HG03064 (cell line): ENCODE results near the gene CD47.
A peak's percentile ranks its signal among the peaks of the same experiment; 100 is the strongest.

Experiments
- ATAC-seq: cut with Tn5 transposase; IDR thresholded peaks from one replicate; pipeline ENCODE4 v1.9.1; 2021; ENCODE audit warnings: low read depth; ENCODE audit not compliant: unreplicated experiment

CD47 gene

DNA sequence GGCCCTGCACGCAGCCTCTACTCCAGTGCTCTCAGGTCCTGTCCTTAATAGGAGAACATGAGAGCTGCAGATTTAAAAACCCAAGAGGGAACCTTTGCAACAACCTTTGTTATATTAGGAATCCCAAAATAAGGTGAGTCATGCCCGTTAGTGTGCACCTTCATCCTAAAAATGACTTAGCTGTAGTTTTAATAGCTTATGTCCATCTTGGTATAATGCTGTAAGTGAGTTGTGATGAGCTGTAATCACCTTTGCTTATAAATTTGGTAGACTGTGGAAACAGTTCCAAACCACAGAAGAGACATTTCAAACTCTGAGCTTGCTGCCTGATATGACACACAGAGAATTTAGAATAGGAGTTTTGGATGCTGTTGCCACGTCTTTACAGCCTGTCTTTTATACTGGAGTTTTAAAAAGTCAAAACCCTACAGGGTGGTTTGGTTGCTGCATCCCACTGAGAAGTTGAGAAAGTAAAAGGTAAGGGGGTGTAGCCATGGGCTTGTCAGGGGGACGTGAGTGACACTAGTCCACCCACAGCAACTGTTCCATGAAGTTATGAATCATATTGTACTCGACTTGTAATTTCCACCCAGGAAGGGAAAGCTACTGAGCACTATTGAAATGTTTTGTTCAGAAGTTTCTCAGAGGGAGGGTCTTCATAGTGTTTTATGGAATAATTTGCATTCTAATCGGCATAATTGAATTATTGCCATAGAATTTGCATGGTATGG lies 27.4 kb upstream of the CD47 start:
- ATAC-seq, result no peak

DNA sequence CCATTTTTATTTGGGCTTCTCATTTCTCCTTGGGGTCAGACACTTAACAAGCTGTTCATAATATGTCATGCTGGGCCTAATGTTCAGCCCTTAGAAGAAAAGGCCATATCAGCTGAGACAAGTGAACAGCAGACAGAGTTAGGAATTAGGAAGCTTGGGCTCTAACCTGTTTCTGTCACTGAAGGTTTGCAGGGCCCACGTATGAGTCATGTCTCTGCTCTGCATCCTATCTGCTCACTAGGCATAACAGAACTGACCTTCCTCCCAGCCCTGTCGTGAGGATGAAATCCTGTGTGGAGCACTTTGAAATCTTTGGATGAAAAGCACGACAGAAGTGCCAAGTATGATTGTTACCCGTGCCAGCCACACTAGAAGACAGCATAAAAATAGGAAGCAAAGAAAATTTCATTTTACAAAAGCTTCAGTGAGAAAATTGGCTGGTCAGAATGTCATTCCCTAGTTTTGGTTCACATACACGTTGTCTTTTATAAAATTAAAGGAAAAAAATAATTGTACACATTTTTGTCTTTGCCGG lies 26.5 kb upstream of the CD47 start:
- no peak for ATAC-seq

DNA sequence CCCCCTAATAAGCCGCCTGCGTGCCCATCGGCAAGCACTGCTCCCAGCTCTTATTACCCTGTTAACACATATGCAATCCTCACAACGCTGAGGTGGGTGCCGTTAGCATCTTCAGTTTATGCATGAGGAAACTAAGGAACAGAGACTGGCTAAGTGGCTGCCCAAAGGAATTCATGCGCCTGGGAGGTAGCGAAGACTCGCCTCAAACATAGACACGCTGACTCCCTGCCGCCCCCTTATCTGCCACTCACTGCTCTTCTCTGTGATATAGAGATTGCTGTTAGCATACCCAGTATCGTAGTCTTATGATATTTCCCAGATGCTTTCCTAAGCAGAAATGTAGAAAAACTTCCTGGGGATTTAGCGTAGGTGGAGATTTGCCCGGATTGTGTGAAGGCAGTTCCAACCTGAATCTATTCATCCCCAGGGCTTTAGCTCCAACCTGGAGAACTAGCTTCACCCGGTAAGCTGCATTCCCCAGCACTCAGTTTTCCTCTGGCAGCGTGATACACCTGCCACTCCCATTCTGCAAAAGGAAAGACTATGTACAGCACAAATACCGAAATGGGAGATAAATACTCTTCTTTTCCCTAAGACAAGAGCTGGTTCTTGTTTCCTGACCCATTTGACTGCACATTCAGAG lies 23.7 kb upstream of the CD47 start:
- no peak for ATAC-seq

DNA sequence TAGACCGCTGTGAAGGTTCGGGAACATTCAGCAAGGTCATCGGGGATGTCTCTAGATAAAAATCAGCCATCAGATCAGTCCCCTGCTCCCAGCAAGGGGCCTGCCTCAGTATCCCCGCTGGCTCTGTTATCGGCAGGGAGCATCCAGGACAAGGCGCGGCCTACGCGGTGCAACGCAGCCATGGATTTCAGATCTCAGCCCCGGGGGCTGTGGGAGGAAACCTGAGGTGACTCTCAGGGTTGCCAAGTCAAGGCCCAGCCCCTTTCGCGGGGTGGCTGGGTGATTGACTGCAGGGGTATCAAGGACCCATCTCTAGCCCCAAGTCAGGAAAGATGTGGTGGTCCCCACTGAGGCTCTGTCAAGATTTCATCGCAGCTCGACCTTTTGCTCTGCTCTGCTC lies 23.1 kb upstream of the CD47 start:
- no peak for ATAC-seq

DNA sequence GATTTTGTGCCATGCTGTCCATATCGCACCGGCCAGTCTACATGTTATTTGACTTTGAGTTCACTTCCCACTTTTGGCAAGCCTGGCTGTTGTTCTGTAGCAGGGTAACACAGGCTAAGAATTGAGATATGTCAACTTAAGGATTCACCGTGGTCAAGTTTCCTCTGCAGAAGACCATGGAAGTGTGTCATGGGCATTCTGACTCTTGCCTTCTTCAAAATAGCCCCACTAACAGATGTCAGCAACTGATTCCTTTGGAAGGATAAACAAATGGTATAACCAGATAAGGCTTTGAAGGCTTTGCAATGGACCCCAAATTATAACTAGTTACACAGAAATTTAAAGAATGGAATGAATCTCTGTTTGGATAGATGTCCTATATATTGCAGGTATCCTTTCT lies 20.1 kb upstream of the CD47 start:
- no peak for ATAC-seq

DNA sequence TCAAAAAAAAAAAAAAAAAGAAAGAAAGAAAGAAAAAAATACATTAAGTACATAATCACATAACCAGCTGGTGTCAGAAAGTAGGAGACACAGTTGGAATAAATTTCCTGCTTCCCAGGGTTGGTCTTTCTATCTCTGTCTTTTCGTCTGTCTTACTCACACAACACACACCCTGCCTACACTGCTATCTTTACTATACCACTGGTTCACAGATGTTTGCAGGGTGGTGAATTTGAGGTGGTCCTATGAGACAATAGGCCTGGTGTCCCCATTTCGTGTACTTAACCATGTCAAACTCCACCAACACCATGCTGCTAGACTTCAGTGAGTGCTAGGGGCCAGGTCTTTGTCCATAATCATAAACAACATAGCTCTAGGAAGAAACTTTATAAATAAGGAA lies 17.6 kb upstream of the CD47 start:
- no peak for ATAC-seq

DNA sequence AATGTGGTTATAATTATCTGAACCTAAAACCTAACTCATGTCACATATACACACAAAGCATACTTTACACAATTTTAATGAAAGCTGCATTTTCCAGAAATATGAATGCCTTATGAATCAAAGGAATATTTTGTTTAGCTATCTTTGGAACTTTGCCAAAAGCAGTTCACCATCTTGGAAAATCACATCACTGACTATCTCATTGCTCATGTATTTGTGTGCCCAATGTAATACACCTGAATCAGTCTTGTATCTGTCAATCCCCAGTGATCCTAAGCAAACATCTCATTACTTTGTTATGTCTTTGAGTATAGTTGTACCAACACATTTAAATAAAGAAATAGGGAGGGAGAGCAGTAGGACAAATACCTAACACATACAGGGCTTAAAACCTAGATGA lies 15.6 kb upstream of the CD47 start:
- ATAC-seq, result no peak

DNA sequence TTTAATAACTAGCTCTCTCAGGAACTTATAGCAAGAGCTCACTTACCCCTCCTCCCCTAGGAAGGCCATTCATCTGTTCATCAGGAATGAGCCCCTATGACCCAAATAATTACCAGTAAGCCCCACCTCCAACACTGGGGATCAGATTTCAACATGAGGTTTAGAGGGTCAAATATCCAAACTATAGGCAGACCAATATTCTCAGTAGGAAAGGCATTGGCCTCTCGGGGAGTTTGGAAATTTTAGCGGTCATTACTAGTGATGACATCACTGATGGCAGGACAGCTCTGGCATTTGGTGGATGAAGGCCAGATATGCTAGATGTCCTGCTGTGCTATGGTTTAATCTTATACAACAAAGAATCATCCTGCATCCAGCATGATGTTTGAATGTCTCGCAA lies 15.2 kb upstream of the CD47 start:
- no peak for ATAC-seq

DNA sequence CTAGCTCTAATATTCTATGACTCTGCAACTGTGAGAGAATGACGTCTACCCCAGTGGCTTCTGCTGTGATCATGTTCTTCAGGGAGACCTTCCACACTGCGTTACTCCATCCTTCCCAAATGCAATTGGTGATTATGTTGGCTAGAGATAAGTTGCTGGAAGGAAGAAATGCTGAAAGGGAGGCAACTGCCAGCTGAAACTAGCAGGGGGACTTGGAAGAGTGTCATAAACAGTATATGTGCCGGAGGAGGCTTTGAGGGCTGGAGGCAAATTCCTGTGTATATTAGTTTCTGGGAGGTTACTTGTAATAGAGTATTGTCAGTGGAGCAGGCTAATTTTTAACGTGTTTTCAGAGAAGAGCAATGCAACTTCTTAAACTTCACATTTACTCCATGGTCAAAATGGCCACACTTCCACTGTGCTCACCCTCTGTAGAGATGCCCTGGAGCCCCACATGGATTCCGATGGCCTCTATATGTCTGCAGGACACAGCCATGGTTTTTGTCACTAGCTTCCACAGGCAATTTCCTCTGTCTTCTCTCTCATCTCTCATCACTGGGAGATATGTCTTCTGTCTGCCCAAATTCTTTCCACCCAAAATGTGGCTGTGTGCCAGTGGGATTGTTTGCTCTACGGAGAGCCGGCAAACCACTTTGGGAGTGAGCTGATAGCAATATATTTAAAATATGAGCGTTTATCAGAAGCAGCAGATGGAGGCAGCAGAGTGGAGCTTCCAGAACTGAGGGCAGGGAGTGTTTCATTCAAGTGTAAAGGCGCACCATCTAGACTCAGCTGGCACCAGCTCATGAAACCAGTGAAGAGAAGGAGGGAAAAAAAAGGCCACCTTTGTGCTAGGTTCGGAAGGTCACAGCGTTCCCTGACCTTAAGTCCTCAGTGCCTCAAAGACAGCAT lies 13.3 kb upstream of the CD47 start:
- ATAC-seq, result no peak

DNA sequence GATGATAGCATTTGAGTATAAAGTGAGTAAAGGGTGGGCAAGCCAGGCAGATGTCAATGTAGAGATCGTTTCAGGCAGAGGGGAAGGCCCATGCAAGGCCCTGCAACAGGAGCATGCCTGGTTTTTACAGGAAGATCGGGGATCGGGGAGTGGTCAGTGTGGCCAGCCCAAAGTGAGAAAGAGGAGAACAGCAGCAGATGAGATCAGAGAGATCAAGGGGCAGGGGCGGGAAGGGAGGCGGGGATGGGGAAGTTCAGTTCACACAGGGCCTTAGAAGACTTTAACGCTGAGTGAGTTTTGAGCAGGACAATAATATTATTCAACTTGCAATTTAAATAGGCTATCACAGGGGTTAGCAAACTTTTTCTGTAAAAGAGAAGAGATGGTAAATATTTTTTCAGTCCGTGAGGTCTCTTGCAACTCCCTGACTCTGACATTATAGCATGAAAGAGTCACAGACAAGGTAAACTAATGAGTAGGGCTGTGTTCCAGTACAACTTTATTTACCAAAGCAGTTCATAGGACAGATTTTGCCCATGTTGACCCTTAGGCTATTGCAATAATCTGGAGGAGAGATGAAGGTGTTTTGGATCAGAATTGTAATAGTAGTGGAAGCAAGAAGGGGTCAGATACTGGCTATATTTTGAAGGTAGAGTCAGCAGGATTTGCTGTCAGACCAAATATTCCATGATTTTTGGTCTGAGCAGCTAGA lies 12.4 kb upstream of the CD47 start:
- ATAC-seq, result no peak

DNA sequence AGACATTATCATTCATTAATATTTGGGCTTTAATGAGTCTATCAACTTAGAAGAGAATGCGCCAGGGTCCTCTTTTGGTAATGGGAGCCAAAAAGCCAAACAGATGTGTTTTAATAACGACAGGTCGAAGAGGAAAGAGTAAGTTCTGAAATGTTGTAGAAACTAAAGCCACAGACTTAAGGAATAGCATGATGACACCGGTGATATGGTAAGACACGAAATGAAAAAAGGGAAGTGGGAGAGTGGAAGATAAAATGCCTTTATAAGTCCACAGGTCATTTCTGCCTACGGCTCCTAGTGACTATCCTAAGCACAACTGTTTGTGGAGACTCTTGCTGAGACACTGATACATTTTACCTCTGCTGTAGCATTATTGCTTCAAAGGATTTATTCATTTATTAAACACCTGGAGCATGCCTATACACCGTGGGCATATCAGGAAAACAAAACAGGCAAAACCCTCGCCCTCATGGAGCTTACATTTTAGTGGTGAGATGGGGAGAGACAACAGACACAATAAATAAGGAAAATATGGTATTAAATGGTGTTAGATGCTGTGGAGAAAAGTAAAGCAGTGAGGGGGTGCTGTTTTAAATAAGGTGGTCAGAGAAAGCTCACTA lies 11.7 kb upstream of the CD47 start:
- ATAC-seq, result no peak

DNA sequence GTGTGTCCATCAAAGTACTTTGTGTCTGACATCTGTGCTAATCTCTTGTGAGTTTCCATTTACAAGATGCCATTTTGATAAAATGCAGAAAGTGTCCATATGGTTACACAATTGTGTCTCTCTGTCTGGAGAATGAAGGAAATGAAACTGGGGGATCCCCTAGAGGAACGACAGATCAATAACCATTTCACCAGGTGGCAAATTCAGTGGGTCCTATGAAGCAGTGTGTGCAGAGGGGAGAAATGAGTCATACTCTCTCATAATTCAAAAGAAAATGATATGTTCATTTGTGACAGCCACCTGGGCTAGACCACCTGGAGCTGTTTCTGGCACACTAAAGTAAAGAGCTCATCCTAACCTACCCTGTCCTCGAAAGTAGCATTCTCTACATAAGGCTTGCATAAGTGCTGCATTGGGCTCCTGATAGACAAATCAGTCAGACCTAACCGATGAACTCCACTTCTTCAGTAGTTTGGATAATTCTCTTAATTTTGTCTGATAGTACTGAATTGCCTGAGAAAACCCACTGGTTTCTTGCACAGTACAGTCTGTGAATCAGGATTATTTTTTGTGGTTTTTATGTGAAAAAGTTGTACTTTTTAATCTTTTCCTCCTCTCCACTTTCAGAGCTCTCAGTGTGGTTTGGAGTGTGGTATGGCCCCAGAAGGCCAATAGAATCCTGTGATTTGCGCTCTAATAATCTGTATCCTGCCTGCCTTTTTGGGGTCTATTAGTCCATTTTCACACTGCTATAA lies 10.3 kb upstream of the CD47 start:
- peak; percentile 92 for ATAC-seq

DNA sequence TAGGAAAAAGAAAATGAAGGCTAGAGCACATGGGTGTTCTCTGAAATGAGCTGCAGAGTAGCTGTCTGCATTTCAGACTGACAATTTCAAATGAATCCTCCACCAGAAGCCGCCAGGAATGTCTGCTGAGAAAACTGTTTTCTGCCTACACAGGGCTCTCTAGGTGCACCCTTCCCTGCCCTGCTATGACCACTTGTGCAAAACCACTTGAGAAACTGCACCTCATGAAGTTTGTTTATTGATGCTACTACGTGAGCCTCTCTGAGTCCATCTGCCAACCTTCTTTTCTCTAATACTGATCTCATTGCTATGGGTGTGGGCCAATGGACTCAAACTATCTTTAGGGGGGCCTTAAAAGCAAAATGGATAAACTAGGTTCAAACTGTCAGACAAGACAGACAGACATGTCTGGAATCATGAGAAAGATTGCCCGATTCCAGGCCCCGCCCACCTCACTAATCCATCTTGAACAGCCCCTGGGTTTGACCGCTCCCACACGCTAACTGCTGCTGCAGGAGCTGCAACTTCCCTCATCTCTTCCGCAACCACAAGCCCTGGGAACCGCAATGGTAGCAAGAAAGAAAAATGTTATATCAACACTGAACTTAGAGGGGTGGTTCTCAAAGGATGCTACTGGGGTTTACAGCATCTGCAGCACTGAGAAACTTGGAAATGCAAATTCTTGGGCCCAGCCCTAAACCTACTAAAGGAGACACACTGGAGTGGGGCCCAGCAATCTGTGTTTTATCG lies 9.0 kb upstream of the CD47 start:
- ATAC-seq, result peak; percentile 4

DNA sequence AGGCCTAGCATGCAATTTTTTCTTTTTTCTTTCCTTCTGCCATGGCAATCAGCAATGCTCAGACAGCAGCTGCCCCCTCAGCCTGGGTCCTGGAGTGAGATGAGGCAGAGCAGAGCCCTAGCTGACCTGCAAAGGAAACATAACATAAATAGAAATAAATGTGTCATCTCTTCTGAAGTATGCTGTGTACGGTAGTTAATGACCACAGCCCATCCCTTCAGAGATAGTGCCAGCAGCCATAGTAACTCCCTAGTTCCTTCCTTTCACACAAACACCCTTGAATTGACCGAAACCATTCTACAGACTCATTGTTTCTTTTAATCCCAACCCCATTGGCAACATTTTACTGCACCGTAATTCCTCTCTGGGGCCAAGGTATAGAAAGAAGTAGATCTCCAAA lies 8.4 kb upstream of the CD47 start:
- ATAC-seq, result no peak

DNA sequence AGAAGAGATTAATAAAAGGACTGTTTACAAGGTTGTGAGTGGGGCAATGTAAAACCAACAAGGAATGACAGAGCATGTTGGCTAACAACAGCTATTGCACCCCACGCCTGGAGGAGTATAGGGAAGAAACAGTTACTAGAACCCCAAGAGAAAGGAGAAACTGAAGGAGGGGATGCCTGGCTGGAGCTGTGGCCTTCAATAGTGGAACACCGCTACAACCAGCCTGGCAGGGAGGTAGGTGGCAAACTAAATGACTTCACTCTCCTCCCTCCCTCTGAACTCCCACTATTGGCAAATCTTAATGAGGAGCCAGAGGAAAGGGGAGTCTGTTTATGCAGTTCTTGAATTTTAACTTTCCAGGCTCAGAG lies 7.2 kb upstream of the CD47 start:
- ATAC-seq, result no peak

DNA sequence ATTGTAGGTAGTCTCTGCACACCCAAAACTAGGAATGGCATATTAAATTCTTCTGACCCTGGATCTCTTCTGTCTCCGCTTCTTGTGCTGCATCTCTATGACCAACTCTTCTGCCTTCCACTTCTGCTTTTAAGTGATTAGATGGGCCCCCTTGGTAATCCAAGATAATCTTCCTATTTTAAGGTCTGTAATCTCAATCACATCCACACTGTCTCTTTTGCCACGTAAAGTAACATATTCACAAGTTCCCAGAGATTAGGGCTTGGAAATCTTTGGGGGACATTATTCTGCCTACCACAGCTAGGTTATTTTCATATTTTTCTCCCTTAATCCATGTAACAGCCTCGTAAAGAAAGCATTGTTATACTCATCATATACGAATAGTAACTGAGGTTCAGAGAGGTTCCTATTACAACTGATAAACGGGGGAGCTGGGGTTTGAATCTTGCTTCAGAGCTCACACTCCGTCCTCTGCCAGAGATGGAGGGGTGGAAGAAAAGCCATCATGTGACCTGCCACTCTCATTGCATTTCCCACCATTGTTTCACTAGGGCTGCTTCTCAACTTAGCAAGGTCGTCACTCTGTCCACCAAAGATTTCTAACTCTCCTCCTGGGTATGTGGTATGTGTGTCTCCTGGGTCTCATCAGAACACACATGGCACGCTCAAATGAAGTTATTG lies 6.6 kb upstream of the CD47 start:
- no peak for ATAC-seq

DNA sequence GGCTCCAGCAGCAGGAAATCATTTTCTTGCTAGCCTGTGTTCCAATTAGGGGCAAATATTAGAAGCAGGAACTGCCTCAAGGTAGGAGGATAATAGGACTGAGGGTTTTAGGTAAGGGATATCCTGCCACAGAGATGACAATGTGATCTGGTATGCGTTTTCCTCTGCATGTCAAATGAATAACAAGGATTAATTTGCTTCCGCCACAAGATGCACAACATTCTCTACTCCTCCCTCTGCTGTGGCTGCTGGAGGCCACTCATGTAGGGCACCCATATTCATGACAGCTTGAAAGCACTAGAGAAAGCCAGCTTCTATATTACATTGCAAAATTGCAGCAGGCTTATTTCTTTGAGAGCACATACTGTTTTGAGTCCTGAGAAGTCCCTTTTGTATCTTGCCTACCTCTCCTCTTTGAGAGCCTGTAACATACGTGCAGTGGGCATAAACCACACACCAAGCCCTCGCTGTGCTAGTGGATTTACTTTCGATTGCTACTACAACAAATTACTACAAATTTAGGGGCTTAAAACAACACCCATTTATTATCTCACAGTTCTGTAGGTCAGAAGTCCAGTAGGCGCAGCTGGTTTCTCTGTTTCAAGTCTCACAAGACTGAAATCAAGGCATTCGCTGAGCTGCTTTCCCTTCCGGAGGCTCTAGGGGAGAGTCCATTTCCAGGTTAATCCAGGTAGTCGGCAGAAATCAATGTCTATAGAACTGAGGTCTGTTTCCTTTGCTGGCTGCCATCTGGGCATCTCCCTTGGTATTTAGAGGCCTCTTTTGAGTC lies 5.9 kb upstream of the CD47 start:
- no peak for ATAC-seq

DNA sequence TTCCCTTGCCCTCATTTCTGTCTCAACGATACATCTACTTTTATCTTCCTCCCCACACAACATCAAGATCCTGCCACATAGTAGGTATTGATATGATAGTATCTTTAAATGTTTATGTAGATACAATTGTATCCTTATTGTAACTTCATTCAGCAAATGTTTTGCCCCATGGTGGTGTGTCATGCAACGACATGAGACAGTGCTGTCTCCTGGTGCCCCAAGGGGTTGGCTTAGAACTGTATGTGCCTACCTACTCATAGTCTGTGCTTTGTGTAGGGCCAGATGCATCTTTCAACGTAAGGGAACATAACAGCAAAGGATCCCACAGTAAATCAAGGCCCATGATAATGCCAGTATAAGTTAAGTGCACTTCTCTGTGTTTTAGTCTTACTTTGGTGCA lies 2.8 kb upstream of the CD47 start:
- ATAC-seq, result no peak
